Measurements from ENCODE around the gene ITM2B.

- TF ChIP-seq EZH2phosphoT487 (IDR thresholded peaks at IDR 0.05; ENCODE audit: unreplicated experiment) = no peak
- TF ChIP-seq CREB1 (CRISPR knock-in tag; IDR thresholded peaks at IDR 0.05; ENCODE audit: low read depth) = no peak
- no peak for TF ChIP-seq POLR2AphosphoS5 (IDR thresholded peaks at IDR 0.05; ENCODE audit: low read depth)
- TF ChIP-seq CTCF (conservative IDR thresholded peaks at IDR 0.05; ENCODE audit: low read depth in 2 of 2) = no peak
- TF ChIP-seq JUNB (IDR thresholded peaks at IDR 0.05; ENCODE audit: unreplicated experiment) = no peak
- TF ChIP-seq ZNF331 (CRISPR knock-in tag; IDR thresholded peaks at IDR 0.05; ENCODE audit: low read depth) = no peak
- no peak for TF ChIP-seq EZH2 (IDR thresholded peaks at IDR 0.05; ENCODE audit: low read depth, unreplicated experiment)
- no peak for TF ChIP-seq REST (IDR thresholded peaks at IDR 0.05; ENCODE audit: unreplicated experiment)
- TF ChIP-seq NANOG (IDR thresholded peaks at IDR 0.05; ENCODE audit: borderline replicate concordance) = no peak
- TF ChIP-seq ZNF114 (CRISPR knock-in tag; IDR thresholded peaks at IDR 0.05) = no peak
These were observed 20.8 kb downstream of the ITM2B start for GRCh38 chr13:48253849-48254248.

All from GM23338 (cell line).